Stimulated activated CD8-positive, alpha-beta memory T cell treated with anti-CD3 and anti-CD28 coated beads, Interleukin-4, amount 100 ng/mL, for 24 hours (primary cell): ENCODE data around the gene DLX1.

Experiments
- DNase-seq: peaks from one replicate; pipeline ENCODE4 v3.0.0-alpha.2; 2020; ENCODE audit warnings: low read depth

Gene DLX1

GRCh38 chr2:172087207-172087779 lies 2.0 kb downstream of the DLX1 start:
- no peak for DNase-seq

GRCh38 chr2:172087780-172088244 lies 2.5 kb downstream of the DLX1 start:
- DNase-seq = no peak

DNA sequence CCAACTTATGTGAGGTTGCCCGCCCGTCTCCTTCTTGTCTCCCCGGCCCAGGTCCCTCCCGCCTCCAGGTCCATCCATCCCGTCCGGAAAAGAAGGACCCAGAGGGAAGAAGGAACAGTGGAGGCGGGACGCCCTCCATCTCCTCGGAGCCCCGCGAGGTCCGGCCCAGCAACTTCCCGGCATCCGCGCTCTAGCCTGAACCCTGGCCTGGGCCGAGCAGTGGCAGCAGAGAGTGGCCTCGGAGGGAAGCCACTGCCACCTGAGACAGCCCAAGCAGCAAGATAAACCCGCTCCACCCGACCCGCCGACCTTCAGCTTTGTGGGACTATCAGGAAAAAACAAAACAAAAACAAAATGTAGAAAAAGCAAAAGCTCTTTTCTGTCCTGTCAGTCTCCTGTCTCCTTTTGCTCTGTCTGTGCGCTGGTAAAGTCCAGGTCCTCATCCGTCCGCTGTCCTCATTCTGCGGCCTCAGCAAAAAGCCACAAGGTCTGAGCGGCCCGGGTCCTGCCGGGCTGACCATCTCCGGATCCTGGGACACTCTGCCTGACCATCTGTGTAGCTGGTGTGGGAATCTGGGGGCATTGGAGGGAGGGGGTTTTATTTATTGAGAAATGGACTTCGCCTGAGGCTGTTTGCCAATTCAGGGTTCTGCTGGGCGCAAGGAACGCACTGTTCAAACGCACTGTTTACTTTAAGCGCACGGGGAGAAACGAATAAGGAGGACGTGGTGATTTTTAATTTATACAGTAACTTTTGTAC lies 3.1 kb downstream of the DLX1 start:
- no peak for DNase-seq

DNA sequence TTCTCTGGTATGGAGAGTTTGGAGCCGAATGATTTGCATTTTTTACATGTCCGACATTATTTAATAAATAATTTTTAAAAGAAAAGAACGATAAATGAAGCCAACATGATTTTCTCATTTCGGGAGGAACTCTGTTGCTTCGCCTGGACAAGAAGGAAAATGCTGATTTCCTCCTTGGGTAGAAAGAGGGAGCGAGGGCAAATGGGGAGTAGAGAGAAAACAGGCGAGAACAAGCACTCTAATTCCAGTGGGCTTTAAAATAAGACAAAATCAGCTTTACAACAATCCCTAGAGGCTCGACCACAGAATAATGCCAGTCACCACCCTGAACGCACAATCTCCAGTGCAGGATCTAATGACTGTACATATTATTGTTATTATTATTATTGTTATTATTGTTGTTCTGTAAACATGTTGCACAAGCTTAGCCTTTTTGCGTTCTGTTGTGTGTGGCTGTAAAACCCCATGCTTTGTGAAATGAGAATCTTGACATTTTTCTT lies 3.7 kb downstream of the DLX1 start:
- DNase-seq = no peak

- no peak for DNase-seq
Measured at GRCh38 chr2:172089633-172090032, 4.3 kb downstream of the DLX1 start.

DNA sequence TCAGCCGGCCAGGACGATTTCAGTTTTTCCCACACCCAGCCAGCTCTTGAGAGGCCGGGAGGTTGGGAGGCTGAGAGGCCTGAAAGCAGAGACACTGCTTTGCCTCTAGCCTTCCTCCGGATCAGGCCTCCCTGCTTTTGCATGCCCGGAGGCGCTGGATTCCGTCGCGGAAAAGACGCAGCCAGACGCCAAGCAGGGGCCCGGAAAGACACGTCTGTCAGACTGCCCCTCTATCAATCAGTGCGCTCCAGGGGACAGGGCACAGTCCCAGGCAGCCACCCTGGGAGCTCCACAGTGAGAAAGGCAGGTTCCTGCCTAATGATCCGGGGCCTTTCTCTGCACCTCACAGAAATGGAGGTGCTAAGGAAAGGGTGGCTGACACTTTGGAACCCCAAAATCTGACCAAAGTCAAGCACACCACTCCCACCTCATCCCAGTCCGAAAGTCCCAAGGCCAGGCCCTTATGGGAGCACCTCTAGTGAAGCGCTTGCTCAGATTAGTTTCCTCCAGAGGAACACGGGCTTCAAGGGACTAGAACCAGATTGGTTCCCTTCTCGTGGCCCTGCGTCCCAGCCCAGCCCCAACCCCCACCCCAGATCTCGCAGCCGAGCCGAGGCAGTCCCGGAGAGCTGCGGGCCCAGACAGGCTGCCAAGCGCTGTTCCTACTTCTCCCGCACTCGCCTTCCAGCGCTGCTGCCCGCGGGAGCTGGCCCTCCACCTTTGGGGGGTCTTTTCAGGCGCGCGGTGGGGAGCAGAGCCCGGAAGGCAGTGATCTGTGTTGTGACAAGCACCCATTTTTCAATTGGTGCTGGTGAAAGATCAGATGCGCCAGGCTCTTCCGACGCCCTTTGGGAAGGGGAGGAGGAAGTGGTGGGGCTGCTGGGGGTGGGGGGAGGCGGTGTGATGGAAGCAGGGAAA lies 5.0 kb downstream of the DLX1 start:
- no peak for DNase-seq

DNA sequence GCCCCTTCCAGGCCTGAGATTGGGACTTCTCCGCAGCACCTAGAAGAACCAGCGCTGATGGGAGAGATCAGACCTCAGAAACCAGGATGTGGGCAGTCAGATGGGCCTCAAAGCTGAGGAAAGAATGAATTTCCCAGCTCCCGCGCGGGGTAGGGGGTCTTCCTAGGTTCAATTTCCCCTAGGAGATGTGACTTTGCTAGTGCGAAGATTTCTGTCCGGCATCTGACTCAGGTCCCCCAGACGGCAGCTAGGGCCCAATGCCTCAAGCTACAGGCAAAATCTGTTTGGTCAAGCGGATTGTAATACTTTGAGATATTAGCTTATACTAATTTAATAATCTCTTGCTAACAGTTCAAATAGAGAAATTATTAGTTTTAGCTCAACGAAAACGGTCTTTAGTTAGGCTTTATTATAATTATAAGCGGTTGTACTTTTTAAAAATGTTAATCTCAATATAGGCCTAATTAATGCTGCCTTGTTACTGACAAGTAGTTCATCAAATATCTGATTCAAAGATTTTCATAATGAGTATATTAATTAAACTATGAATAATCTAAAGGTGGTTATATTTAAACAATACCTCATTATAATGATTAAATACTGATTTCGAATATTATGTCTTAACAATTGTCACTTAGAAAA lies 5.8 kb downstream of the DLX1 start:
- DNase-seq = no peak

- no peak for DNase-seq
Measured at GRCh38 chr2:172091761-172092566, 6.7 kb downstream of the DLX1 start.

- no peak for DNase-seq
Measured at GRCh38 chr2:172092716-172093415, 7.6 kb downstream of the DLX1 start.

DNA sequence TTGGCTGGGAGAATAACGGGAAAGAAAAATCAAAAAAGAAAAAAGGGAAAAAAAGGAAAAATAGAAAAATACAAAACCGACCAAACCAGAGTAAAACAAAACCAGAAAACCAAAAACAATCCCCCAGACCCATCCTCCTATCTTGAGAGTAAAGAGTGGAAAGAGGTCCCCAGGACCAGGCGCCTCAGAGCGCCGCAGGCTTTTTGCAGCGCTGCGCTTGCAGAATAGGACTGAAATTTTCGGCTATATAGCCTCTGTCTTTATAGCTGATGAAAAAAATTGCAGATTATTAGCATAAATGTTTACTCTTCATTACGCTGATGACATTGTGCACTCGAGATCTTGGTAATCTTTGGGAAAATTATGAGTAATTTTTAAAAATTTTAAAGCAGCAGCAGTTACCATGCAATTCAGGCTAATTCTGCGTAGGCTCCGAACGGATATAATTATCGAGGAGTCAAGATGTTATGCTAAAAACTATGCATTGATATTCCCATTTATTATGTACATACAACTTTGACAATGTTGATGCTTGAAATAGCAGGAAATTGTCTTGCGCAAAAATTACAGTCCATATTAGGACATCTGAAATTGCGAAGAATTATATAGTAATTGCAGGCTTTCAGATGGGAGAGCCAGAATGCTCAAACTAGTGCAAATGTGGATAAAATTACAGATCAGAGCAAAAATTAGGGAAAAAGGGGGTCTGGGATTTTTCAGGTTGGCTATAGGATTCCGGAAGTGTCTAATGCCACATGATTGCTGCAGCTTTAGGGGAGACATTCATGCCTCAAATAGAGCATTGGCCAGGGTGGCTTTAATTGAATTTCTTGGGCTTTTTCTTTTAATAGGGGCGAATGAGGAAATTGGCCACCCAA lies 8.3 kb downstream of the DLX1 start:
- no peak for DNase-seq

DNA sequence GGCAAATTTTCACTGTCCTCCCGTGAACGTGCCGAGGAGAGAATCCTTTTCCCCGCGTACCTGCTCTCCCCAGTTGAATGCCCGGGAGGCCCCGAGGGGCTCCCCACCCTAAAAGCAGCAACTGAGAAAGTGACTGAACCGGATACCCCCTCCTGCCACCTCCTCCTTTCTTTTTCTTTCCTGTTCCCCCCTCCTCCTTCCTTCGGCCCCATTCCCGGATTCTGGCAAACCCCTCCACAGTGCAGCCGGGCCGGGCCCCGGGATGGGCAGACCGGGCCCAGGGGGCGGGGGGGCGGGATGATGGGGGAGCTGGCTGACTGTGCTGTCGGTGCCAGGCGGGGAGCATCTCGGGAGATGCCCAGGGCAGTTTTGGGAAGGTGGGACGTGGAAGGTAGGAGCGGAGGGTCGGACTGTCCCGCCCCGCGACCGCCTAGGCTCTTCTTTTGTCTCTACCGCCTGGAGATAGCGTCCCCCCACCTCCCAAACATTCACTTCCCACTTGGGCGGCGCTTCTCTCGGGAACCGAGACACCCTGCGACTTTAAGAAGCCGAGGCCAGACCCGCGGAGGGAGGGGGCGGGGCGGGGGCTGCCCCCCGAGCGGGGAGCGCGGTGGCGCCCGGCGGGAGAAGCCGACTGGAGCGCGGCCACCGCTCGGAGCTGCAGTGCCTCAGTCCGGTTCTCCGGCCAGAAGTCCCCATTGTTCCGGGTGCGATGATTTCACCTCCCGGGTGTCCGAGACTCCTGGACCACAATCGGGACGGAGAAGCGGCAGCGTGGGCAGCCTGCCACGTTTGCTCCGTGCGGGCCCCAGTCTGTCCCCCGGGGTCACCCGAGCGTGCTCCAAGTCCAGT lies 9.2 kb downstream of the DLX1 start:
- no peak for DNase-seq

GRCh38 chr2:172095146-172095904 lies 10.0 kb downstream of the DLX1 start:
- DNase-seq = peak; percentile 55

GRCh38 chr2:172095905-172096625 lies 10.8 kb downstream of the DLX1 start:
- DNase-seq = no peak

DNA sequence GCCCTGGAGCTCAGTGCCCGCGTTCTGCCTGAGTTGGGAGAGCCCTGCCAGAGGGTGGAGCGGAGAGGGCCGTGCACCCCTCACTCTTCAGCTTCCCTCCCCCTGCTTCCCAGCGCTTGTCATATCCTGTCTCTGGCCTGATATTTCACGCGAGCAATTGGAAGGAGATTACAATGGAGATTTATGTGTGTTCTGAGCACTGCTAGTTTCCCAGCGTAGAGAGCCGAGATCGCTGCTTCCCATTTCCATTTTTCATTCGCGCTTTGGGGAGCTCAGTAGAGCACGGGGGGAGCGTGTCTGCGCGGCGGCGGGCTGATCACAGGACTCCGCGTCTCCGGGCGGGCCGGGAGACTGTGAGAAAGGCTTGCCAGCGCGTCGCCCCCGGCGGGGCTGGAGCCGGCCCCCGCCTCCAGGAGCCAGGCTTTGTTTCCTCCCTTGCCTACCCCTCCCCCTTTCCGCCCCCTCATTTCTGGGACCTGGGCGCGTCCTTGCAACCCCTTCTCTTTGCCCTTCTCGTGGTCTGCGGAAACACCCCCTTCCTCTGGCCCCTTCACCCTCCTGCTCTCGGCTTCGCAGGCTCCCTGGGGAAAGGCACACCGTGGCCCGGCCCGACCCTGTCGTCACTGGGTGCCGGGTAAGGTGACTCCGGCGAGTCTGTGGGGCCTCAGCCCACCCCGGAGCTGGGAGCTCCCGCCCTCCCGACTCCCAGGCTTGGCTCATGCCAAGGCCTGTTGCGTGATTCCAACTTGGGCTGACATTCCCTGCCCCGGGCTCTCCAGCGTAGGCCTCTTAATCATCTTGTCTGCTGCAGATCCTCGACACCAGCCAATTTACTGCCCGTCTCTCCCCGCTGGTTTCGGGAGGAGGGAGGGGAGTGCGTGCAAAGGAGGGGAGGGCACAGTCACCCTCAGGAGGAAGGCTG lies 11.6 kb downstream of the DLX1 start:
- no peak for DNase-seq

GRCh38 chr2:172097557-172098131 lies 12.3 kb downstream of the DLX1 start:
- no peak for DNase-seq

- no peak for DNase-seq
Measured at GRCh38 chr2:172098287-172098649, 13.0 kb downstream of the DLX1 start.
